ENCODE results near the gene OPCML. TPM values are rescaled to one million over a fixed set of nuclear protein-coding genes. Genes with fewer than 3 reads are reported as not detected.

The OPCML gene
- total and polyA plus RNA-seq, 4 donors = under 0.01 to 0.01 TPM; not detected in 2

GRCh38 chr11:132643239-132643638 lies 889.1 kb downstream of the OPCML start:
- no peak overlapping the region for H3K4me3 ChIP-seq (ENCODE audit: low read depth in 1 of 3, low read length in 3 of 3)

GRCh38 chr11:132640952-132641351 lies 891.3 kb downstream of the OPCML start:
- 79% methylated on average over 3 of the region's 3 CpGs for whole genome bisulfite sequencing
- peaks cover 0 to 5% (median 0%) of the 10 kb centered on the region in 4 donors for H3K27me3 ChIP-seq (ENCODE audit: control insufficient read depth in 4 of 4, insufficient read depth in 4 of 4, low read length in 3 of 4)
- no peak overlapping the region for H3K27ac ChIP-seq (ENCODE audit: low read depth in 1 of 2, low read length in 2 of 2)
- H3K9ac ChIP-seq (ENCODE audit: low read depth in 1 of 2, low read length in 2 of 2) = no peak overlapping the region
- H3K4me3 ChIP-seq (ENCODE audit: low read depth in 1 of 3, low read length in 3 of 3) = no peak overlapping the region
- H3K4me1 ChIP-seq (ENCODE audit: control insufficient read depth in 4 of 4, insufficient read depth in 4 of 4, low read length in 3 of 4) = no peaks in the 10 kb centered on the region
- H3K9me3 ChIP-seq (ENCODE audit: control insufficient read depth in 4 of 4, low read length in 3 of 4) = no peaks in the 10 kb centered on the region
- no peak for DNase-seq (ENCODE audit: low spot score)
- H3K36me3 ChIP-seq (ENCODE audit: control insufficient read depth in 4 of 4, insufficient read depth in 3 of 4, low read depth in 1 of 4, low read length in 3 of 4) = no peaks in the 10 kb centered on the region
- TF ChIP-seq, protein P1, sequence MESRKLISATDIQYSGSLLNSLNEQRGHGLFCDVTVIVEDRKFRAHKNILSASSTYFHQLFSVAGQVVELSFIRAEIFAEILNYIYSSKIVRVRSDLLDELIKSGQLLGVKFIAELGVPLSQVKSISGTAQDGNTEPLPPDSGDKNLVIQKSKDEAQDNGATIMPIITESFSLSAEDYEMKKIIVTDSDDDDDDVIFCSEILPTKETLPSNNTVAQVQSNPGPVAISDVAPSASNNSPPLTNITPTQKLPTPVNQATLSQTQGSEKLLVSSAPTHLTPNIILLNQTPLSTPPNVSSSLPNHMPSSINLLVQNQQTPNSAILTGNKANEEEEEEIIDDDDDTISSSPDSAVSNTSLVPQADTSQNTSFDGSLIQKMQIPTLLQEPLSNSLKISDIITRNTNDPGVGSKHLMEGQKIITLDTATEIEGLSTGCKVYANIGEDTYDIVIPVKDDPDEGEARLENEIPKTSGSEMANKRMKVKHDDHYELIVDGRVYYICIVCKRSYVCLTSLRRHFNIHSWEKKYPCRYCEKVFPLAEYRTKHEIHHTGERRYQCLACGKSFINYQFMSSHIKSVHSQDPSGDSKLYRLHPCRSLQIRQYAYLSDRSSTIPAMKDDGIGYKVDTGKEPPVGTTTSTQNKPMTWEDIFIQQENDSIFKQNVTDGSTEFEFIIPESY (IDR thresholded peaks at IDR 0.05) = no peak
- TF ChIP-seq, protein P2, sequence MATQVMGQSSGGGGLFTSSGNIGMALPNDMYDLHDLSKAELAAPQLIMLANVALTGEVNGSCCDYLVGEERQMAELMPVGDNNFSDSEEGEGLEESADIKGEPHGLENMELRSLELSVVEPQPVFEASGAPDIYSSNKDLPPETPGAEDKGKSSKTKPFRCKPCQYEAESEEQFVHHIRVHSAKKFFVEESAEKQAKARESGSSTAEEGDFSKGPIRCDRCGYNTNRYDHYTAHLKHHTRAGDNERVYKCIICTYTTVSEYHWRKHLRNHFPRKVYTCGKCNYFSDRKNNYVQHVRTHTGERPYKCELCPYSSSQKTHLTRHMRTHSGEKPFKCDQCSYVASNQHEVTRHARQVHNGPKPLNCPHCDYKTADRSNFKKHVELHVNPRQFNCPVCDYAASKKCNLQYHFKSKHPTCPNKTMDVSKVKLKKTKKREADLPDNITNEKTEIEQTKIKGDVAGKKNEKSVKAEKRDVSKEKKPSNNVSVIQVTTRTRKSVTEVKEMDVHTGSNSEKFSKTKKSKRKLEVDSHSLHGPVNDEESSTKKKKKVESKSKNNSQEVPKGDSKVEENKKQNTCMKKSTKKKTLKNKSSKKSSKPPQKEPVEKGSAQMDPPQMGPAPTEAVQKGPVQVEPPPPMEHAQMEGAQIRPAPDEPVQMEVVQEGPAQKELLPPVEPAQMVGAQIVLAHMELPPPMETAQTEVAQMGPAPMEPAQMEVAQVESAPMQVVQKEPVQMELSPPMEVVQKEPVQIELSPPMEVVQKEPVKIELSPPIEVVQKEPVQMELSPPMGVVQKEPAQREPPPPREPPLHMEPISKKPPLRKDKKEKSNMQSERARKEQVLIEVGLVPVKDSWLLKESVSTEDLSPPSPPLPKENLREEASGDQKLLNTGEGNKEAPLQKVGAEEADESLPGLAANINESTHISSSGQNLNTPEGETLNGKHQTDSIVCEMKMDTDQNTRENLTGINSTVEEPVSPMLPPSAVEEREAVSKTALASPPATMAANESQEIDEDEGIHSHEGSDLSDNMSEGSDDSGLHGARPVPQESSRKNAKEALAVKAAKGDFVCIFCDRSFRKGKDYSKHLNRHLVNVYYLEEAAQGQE (IDR thresholded peaks at IDR 0.05) = no peak
- no peak for TF ChIP-seq RAD21 (IDR thresholded peaks at IDR 0.05)
- no peak for TF ChIP-seq NR2F2 (IDR thresholded peaks at IDR 0.05)
- TF ChIP-seq, protein P3, sequence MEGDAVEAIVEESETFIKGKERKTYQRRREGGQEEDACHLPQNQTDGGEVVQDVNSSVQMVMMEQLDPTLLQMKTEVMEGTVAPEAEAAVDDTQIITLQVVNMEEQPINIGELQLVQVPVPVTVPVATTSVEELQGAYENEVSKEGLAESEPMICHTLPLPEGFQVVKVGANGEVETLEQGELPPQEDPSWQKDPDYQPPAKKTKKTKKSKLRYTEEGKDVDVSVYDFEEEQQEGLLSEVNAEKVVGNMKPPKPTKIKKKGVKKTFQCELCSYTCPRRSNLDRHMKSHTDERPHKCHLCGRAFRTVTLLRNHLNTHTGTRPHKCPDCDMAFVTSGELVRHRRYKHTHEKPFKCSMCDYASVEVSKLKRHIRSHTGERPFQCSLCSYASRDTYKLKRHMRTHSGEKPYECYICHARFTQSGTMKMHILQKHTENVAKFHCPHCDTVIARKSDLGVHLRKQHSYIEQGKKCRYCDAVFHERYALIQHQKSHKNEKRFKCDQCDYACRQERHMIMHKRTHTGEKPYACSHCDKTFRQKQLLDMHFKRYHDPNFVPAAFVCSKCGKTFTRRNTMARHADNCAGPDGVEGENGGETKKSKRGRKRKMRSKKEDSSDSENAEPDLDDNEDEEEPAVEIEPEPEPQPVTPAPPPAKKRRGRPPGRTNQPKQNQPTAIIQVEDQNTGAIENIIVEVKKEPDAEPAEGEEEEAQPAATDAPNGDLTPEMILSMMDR (IDR thresholded peaks at IDR 0.05; ENCODE audit: low read depth, low read length, missing input control) = no peak
- TF ChIP-seq FOXA1 (IDR thresholded peaks at IDR 0.05) = no peak
- TF ChIP-seq HNF4G (IDR thresholded peaks at IDR 0.05) = no peak

More at GRCh38 chr11:132643239-132643638, 889.1 kb downstream of the OPCML start:
- no peak for DNase-seq (ENCODE audit: low spot score)
- no peak overlapping the region for H3K9ac ChIP-seq (ENCODE audit: low read depth in 1 of 2, low read length in 2 of 2)
- H3K27me3 ChIP-seq (ENCODE audit: control insufficient read depth in 4 of 4, insufficient read depth in 4 of 4, low read length in 3 of 4) = peaks cover 0 to 2% (median 0%) of the 10 kb centered on the region in 4 donors
- H3K4me1 ChIP-seq (ENCODE audit: control insufficient read depth in 4 of 4, insufficient read depth in 4 of 4, low read length in 3 of 4) = no peaks in the 10 kb centered on the region
- no peak overlapping the region for H3K27ac ChIP-seq (ENCODE audit: low read depth in 1 of 2, low read length in 2 of 2)
- WGBS = 59% methylated on average over 9 of the region's 9 CpGs
- H3K36me3 ChIP-seq (ENCODE audit: control insufficient read depth in 4 of 4, insufficient read depth in 3 of 4, low read depth in 1 of 4, low read length in 3 of 4) = no peaks in the 10 kb centered on the region
- TF ChIP-seq EGR1 (IDR thresholded peaks at IDR 0.05; ENCODE audit: low read depth in 2 of 2) (no peak), RAD21 (IDR thresholded peaks at IDR 0.05) (no peak), HNF4G (IDR thresholded peaks at IDR 0.05) (no peak), SP1 (IDR thresholded peaks at IDR 0.05) (no peak), NR2F2 (IDR thresholded peaks at IDR 0.05) (no peak), FOXA2 (IDR thresholded peaks at IDR 0.05) (no peak), HNF4A (conservative IDR thresholded peaks at IDR 0.05) (no peak), JUND (IDR thresholded peaks at IDR 0.05) (no peak), RXRA (IDR thresholded peaks at IDR 0.05) (no peak)
- TF ChIP-seq, protein P1 (IDR thresholded peaks at IDR 0.05) = no peak
- TF ChIP-seq, protein P2 (IDR thresholded peaks at IDR 0.05) = no peak
- TF ChIP-seq, protein P3 (IDR thresholded peaks at IDR 0.05; ENCODE audit: low read depth, low read length, missing input control) = no peak
- no peaks in the 10 kb centered on the region for H3K9me3 ChIP-seq (ENCODE audit: control insufficient read depth in 4 of 4, low read length in 3 of 4)
